Activated naive CD8-positive, alpha-beta T cell treated with anti-CD3 and anti-CD28 coated beads, Interleukin-2, amount 10 ng/mL, durations not matched to agents 7 days and 5 days (primary cell): ENCODE measurements around the gene SCLY. TPM values are rescaled to one million over a fixed set of nuclear protein-coding genes. Genes with fewer than 3 reads are reported as not detected.

ENCODE experiments used
- ATAC-seq: fragments of 150-1000 bp; cut with Tn5 transposase; one replicate; pipeline ENCODE4 v1.10.0; 2021; ENCODE audit warnings: low read depth, moderate library complexity
- POLR2A ChIA-PET: fragments of 350-600 bp; sonication (Branson Sonifier 250); formaldehyde crosslinking; loops from one replicate; lab custom pipeline; 2021; ENCODE audit warnings: antibody characterized with exemption; lab: Charles Lee
- DNase-seq: peaks from one replicate; pipeline ENCODE4 v3.0.0; 2021
- H3K27ac Mint-ChIP-seq: one replicate; pipeline ENCODE4 v1.8.0; 2022; ENCODE audit warnings: mild to moderate bottlenecking, mixed read lengths
- H3K27me3 Mint-ChIP-seq: one replicate; pipeline ENCODE4 v1.8.0; 2022; ENCODE audit warnings: mild to moderate bottlenecking, moderate library complexity, mixed read lengths
- H3K36me3 Mint-ChIP-seq: one replicate; pipeline ENCODE4 v1.8.0; 2021; ENCODE audit warnings: mild to moderate bottlenecking, mixed read lengths
- H3K4me1 Mint-ChIP-seq: one replicate; pipeline ENCODE4 v1.8.0; 2021; ENCODE audit warnings: mixed read lengths
- H3K4me3 Mint-ChIP-seq: one replicate; pipeline ENCODE4 v1.8.0; 2022; ENCODE audit warnings: mild to moderate bottlenecking, moderate library complexity, mixed read lengths
- H3K9me3 Mint-ChIP-seq: one replicate; pipeline ENCODE4 v1.8.0; 2021; ENCODE audit warnings: mixed read lengths
- total RNA-seq, 2 experiments: library from RNA; stranded (reverse); gene quantifications; one replicate each; pipeline ENCODE4 v1.2.3, GENCODE V29; 2021

The SCLY gene
- total RNA-seq, 2 experiments from 2014 or later = 27.8 to 30.6 TPM

- DNase-seq (no peak), ATAC-seq (no peak)
- POLR2A ChIA-PET = no interaction called here
- Mint-ChIP-seq H3K4me3 (no peak overlapping the region), H3K9me3 (no peaks in the 10 kb centered on the region), H3K27ac (peak overlapping the region; percentile 15), H3K27me3 (no peaks in the 10 kb centered on the region), H3K36me3 (peaks cover 29% of the 10 kb centered on the region), H3K4me1 (peaks cover 6% of the 10 kb centered on the region)
These were observed 25.1 kb downstream of the SCLY start for GRCh38 chr2:238085899-238086298.

GRCh38 chr2:238087211-238087610, 26.4 kb downstream of the SCLY start:
- Mint-ChIP-seq H3K27me3 (no peaks in the 10 kb centered on the region), H3K4me3 (no peak overlapping the region), H3K36me3 (peaks cover 23% of the 10 kb centered on the region), H3K4me1 (peaks cover 6% of the 10 kb centered on the region), H3K27ac (no peak overlapping the region), H3K9me3 (no peaks in the 10 kb centered on the region)
- DNase-seq = no peak
- ATAC-seq = no peak
- POLR2A ChIA-PET = no interaction called here

GRCh38 chr2:238090887-238091286, 30.1 kb downstream of the SCLY start:
- Mint-ChIP-seq H3K9me3 (no peaks in the 10 kb centered on the region), H3K4me1 (peaks cover 6% of the 10 kb centered on the region), H3K27me3 (no peaks in the 10 kb centered on the region), H3K36me3 (peaks cover 6% of the 10 kb centered on the region), H3K27ac (peak overlapping the region; percentile 38), H3K4me3 (no peak overlapping the region)
- ATAC-seq (no peak), DNase-seq (peak; percentile 8)
- POLR2A ChIA-PET = no interaction called here

GRCh38 chr2:238091436-238092060, 30.7 kb downstream of the SCLY start:
- POLR2A ChIA-PET = no interaction called here
- H3K27ac Mint-ChIP-seq = no peak overlapping the region
- ATAC-seq = no peak

GRCh38 chr2:238092486-238093035, 31.8 kb downstream of the SCLY start:
- Mint-ChIP-seq H3K4me3 (no peak overlapping the region), H3K9me3 (no peaks in the 10 kb centered on the region), H3K27ac (no peak overlapping the region), H3K4me1 (peaks cover 2% of the 10 kb centered on the region), H3K27me3 (no peaks in the 10 kb centered on the region), H3K36me3 (peaks cover 2% of the 10 kb centered on the region)
- POLR2A ChIA-PET = no interaction called here
- ATAC-seq (no peak), DNase-seq (peak; percentile 8)

More at GRCh38 chr2:238091436-238092060, 30.7 kb downstream of the SCLY start:
- Mint-ChIP-seq H3K36me3 (peaks cover 2% of the 10 kb centered on the region), H3K4me3 (no peak overlapping the region), H3K9me3 (no peaks in the 10 kb centered on the region), H3K27me3 (no peaks in the 10 kb centered on the region), H3K4me1 (peaks cover 8% of the 10 kb centered on the region)
- peak; percentile 4 for DNase-seq

- DNase-seq (peak; percentile 27), ATAC-seq (no peak)
- no peak overlapping the region for H3K27ac Mint-ChIP-seq
- no peak overlapping the region for H3K4me3 Mint-ChIP-seq
- peaks cover 2% of the 10 kb centered on the region for H3K36me3 Mint-ChIP-seq
- H3K4me1 Mint-ChIP-seq = peaks cover 2% of the 10 kb centered on the region
- H3K27me3 Mint-ChIP-seq = no peaks in the 10 kb centered on the region
- POLR2A ChIA-PET = no interaction called here
- no peaks in the 10 kb centered on the region for H3K9me3 Mint-ChIP-seq
These were observed 32.7 kb downstream of the SCLY start for GRCh38 chr2:238093181-238094140.

- H3K4me3 Mint-ChIP-seq = no peak overlapping the region
- no peaks in the 10 kb centered on the region for H3K9me3 Mint-ChIP-seq
- no peak overlapping the region for H3K27ac Mint-ChIP-seq
- peaks cover 2% of the 10 kb centered on the region for H3K4me1 Mint-ChIP-seq
- POLR2A ChIA-PET = no interaction called here
- H3K36me3 Mint-ChIP-seq = peaks cover 2% of the 10 kb centered on the region
- no peaks in the 10 kb centered on the region for H3K27me3 Mint-ChIP-seq
- DNase-seq = peak; percentile 14
- no peak for ATAC-seq
These were observed 33.7 kb downstream of the SCLY start for GRCh38 chr2:238094438-238095022.

- Mint-ChIP-seq H3K4me3 (no peak overlapping the region), H3K27ac (no peak overlapping the region), H3K4me1 (peaks cover 2% of the 10 kb centered on the region), H3K36me3 (peaks cover 2% of the 10 kb centered on the region), H3K27me3 (no peaks in the 10 kb centered on the region), H3K9me3 (no peaks in the 10 kb centered on the region)
- DNase-seq (peak; percentile 10), ATAC-seq (no peak)
- POLR2A ChIA-PET = no interaction called here
These were observed 34.3 kb downstream of the SCLY start for GRCh38 chr2:238095143-238095542.

GRCh38 chr2:238096311-238097011, 35.7 kb downstream of the SCLY start:
- no peak for ATAC-seq
- peak; percentile 22 for DNase-seq

GRCh38 chr2:238097201-238097987, 36.6 kb downstream of the SCLY start:
- Mint-ChIP-seq H3K4me3 (no peak overlapping the region), H3K27ac (no peak overlapping the region), H3K27me3 (no peaks in the 10 kb centered on the region), H3K36me3 (peaks cover 2% of the 10 kb centered on the region), H3K9me3 (no peaks in the 10 kb centered on the region), H3K4me1 (peaks cover 2% of the 10 kb centered on the region)
- DNase-seq (peak; percentile 29), ATAC-seq (no peak)
- POLR2A ChIA-PET = no interaction called here

More at GRCh38 chr2:238096311-238097011, 35.7 kb downstream of the SCLY start:
- H3K4me1 Mint-ChIP-seq = peaks cover 2% of the 10 kb centered on the region
- H3K36me3 Mint-ChIP-seq = peaks cover 2% of the 10 kb centered on the region
- H3K27me3 Mint-ChIP-seq = no peaks in the 10 kb centered on the region
- POLR2A ChIA-PET = no interaction called here
- H3K9me3 Mint-ChIP-seq = no peaks in the 10 kb centered on the region
- H3K27ac Mint-ChIP-seq = no peak overlapping the region
- no peak overlapping the region for H3K4me3 Mint-ChIP-seq

GRCh38 chr2:238097988-238098871, 37.4 kb downstream of the SCLY start:
- Mint-ChIP-seq H3K9me3 (no peaks in the 10 kb centered on the region), H3K27ac (no peak overlapping the region), H3K4me1 (peaks cover 2% of the 10 kb centered on the region), H3K4me3 (no peak overlapping the region), H3K27me3 (no peaks in the 10 kb centered on the region), H3K36me3 (peaks cover 2% of the 10 kb centered on the region)
- ATAC-seq = peak; percentile 34
- POLR2A ChIA-PET = no interaction called here
- peak; percentile 32 for DNase-seq
